ENCODE data around the gene FLOT2.

The FLOT2 gene

DNA sequence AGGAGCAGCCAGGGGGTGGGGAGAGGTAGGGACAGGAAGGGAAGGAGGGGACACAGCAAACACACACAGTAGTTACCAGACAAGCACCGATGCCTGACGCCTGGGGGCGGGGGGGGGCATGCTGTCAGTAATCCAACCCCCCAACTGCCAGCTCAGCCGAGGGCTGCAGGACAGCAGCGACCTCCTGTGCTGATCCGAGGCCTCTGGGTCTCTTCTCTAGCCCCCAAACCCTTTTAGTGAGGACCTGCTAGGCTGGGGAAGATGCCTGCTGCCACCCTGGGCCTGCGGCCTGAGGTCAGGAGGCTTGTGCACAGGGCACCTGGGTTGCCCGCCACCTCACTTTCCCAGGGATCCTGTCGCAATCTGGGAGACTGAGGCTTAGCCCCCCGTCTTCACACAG lies 11.6 kb downstream of the FLOT2 start:
- FAIRE-seq = no peak
- DNase-seq (ENCODE audit: insufficient read length, low spot score) = no peak
- TF ChIP-seq, protein P1, sequence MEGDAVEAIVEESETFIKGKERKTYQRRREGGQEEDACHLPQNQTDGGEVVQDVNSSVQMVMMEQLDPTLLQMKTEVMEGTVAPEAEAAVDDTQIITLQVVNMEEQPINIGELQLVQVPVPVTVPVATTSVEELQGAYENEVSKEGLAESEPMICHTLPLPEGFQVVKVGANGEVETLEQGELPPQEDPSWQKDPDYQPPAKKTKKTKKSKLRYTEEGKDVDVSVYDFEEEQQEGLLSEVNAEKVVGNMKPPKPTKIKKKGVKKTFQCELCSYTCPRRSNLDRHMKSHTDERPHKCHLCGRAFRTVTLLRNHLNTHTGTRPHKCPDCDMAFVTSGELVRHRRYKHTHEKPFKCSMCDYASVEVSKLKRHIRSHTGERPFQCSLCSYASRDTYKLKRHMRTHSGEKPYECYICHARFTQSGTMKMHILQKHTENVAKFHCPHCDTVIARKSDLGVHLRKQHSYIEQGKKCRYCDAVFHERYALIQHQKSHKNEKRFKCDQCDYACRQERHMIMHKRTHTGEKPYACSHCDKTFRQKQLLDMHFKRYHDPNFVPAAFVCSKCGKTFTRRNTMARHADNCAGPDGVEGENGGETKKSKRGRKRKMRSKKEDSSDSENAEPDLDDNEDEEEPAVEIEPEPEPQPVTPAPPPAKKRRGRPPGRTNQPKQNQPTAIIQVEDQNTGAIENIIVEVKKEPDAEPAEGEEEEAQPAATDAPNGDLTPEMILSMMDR (IDR thresholded peaks at IDR 0.05; ENCODE audit: insufficient read depth, missing control alignments) = no peak

DNA sequence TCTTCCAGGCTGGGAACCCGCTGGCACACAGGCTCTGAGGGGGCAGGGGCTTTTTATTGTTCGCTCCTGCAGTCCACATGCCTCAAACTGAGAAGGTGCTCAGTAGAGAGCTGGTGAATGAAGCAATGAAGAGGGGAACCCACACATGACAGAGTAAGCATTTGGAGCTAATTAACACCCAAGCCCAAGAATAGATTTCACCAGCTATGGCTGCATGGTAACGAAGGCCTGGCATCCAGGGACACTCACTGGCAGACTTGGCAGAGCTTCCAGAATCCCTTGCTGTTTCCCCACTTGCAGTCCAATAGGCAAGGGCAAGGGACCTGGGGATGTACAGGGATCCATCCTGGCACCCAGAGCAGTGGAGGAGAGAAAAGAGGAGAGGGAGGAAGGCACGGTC lies 12.2 kb downstream of the FLOT2 start:
- TF ChIP-seq, protein P1 (IDR thresholded peaks at IDR 0.05; ENCODE audit: insufficient read depth, missing control alignments) = no peak
- FAIRE-seq (no peak), DNase-seq (ENCODE audit: insufficient read length, low spot score) (no peak)

DNA sequence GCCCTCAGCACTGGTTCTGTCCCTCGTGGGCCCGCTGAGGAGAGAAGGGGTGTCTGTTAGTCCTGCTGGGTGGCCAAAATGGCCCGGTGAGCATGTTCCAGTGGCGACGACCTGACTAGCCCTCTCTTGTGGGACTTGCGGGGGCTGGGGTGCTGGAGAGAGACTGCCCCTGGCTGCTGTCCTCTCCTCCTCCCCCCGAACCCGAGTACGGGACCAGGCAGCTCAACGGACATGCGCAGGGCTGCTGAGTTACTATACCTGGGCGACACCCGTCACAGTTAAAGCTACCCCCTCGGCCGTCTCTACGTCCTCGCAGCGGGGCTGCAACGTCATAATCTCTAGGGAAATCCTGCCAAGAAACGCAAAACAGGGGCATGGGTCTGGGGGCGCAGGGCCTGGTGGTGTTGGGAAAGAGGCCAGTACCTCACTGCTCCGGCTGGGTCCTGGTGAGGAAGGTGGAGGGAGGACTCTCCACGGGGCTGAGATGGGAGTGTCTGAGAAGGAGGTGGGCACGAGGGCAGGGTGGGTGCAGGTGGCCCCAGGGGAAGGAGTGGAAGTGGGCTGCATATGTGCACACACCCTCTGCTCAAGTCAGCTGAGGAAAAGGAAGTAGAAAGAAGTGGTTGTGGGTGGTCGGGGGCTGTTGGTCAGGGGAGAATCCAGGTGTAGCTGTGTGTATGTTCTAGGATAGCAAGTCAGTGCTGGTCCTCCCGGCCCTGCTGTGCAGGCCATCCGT lies 13.4 kb downstream of the FLOT2 start:
- TF ChIP-seq, protein P1 (IDR thresholded peaks at IDR 0.05; ENCODE audit: insufficient read depth, missing control alignments) = no peak
- DNase-seq (ENCODE audit: insufficient read length, low spot score) (no peak), FAIRE-seq (no peak)

DNA sequence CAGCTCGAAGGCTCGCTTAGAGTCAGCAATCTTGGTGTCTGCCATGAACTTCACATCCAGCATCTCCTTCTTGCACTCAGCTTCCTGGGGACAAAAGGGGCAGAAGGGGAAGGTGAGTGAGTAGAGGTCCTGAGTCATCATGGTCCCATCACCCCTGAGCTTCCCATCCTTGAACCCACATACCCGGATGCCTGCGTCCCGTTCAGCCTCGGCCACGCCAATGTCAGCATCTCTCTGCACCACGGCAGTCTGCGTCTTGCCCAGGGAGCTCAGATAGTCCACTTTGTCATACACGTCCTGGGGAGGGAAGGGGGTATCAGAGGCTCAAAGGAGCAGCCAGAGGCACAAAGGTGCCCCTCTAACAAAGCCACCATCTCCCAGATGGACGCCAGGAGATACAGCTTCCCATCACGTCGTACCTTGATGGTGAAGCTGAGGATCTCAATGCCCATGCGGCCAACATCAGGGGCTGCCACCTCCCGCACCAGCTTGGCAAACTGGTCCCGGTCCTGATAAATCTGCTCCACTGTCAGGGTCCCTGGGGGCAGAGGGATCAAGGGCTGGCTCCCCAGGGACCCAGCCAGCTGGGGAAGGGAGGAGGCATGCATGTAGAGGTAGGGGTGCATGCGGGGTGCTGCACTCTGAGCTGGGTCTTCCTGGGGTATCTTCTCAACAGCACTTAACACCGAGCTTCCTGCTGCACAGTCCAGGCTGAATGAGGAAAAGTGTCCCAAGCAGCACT lies 15.2 kb downstream of the FLOT2 start:
- FAIRE-seq = no peak

DNA sequence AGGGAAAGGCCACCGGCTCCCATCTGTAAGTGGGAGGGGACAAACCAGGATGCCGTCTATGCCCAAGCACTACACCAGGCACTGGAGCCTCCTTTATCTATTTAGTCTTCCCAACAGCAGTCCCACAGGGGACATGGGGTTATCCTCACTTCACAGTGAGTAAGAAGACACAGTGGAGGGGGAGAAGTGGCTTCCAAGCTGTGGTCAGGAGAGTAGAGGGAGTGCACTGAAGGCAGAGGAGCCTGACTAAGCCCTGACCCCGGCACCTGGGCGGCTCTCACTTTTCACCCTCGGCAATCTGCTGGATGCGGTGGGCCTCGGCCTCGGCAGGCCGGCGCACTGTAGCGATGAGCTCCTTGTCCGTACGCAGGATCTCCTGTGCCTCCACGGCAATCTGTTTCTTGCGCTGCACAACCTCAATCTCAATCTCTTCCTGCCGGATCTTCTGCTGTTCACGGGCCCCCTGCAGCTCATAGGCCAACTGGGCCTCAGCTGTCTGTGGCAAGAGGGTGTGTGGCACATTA lies 15.9 kb downstream of the FLOT2 start:
- FAIRE-seq (no peak), DNase-seq (ENCODE audit: insufficient read length, low spot score) (no peak)
- TF ChIP-seq, protein P1 (IDR thresholded peaks at IDR 0.05; ENCODE audit: insufficient read depth, missing control alignments) = no peak

More for the DNA sequence above, 15.2 kb downstream of the FLOT2 start:
- TF ChIP-seq, protein P1 (IDR thresholded peaks at IDR 0.05; ENCODE audit: insufficient read depth, missing control alignments) = no peak
- DNase-seq (ENCODE audit: insufficient read length, low spot score) = no peak

DNA sequence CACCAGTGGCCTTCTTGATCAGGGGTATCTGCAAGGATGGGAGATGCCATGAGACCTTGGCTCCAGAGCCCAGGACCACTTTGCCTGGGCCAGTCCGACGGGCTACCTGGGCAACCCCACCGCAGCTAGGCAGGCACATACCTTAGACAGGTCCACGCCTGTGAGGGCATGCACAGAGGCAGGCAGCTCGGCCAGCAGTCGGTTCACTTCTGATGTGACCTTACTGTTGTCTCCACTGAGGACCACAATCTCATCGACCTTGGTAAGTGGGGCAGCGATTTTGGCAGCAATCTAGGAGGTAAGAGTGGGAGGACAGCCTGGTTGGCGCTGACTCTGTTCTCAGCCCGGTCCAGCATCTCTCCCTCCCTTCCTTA lies 17.0 kb downstream of the FLOT2 start:
- FAIRE-seq (no peak), DNase-seq (ENCODE audit: insufficient read length, low spot score) (no peak)
- TF ChIP-seq, protein P1 (IDR thresholded peaks at IDR 0.05; ENCODE audit: insufficient read depth, missing control alignments) = no peak

Measured in D721Med (cell line).